HepG2 (cell line): ENCODE measurements around the gene PLEKHG2. TPM values are rescaled to one million over a fixed set of nuclear protein-coding genes. Genes with fewer than 3 reads are reported as not detected.

Source experiments
- ATAC-seq: fragments of 200-7000 bp; cut with Tn5 transposase; 3 replicates; pipeline ENCODE4 v1.9.1; 2020; ENCODE audit warnings: mild to moderate bottlenecking, moderate library complexity
- BruUV-seq: library from RNA; stranded (reverse); fragments of 400-500 nt; replicated peaks from 2 replicates; lab custom pipeline; 2021; lab: Mats Ljungman, UMichigan
- CTCF ChIA-PET: fragments of 300-600 bp; formaldehyde crosslinking; extraction: SDS; loops from one replicate; lab custom pipeline; 2021; ENCODE audit warnings: low total read pairs, inconsistent platforms, low intra/inter-chr PET ratio; lab: Yijun Ruan, JAX
- POLR2A ChIA-PET: fragments of 350-600 bp; sonication (Branson Sonifier 250); formaldehyde crosslinking; loops from one replicate; lab custom pipeline; 2020; ENCODE audit warnings: antibody characterized with exemption, inconsistent platforms; lab: Yijun Ruan, JAX
- DNase-seq: peaks from one replicate; pipeline ENCODE4 v3.0.0-alpha.2; 2015; ENCODE audit warnings: low spot score
- FAIRE-seq: peaks from 3 replicates; lab custom pipeline; 2011; peaks lifted over from hg19 to GRCh38; lab: Jason Lieb, UNC
- H2AFZ ChIP-seq: one replicate; pipeline ENCODE4 v1.6.1; 2011; ENCODE audit warnings: low read length, inconsistent platforms
- H3K27ac ChIP-seq: fragments of 300-600 bp; 3 replicates; pipeline ENCODE4 v1.8.0; 2011; ENCODE audit warnings: mixed run types, mild to moderate bottlenecking, mixed read lengths, low read length, inconsistent platforms; ENCODE audit not compliant: insufficient read depth; ENCODE audit errors: extremely low read length
- H3K27me3 ChIP-seq, 2 experiments: fragments of 200-600 bp in 1 of 2; 2 replicates in 1 of 2; 3 replicates in 1 of 2; pipeline versions ENCODE4 v1.6.0 to v1.8.0; 2011; ENCODE audit warnings: low read length in 2 of 2, mild to moderate bottlenecking in 2 of 2, moderate library complexity in 2 of 2, inconsistent platforms in 1 of 2; ENCODE audit not compliant: insufficient read depth in 2 of 2, control insufficient read depth in 1 of 2
- H3K36me3 ChIP-seq, 2 experiments: fragments of 200-600 bp in 1 of 2; replicated peaks in 1 of 2; 2 replicates in 1 of 2; 3 replicates in 1 of 2; pipeline versions ENCODE4 v1.5.1 to v1.8.0; 2011; ENCODE audit warnings: low read length in 2 of 2, inconsistent platforms in 1 of 2; ENCODE audit not compliant: insufficient read depth in 2 of 2, control insufficient read depth in 1 of 2
- H3K4me1 ChIP-seq: 2 replicates; pipeline ENCODE4 v1.5.1; 2012; ENCODE audit warnings: low read length, inconsistent platforms; ENCODE audit not compliant: insufficient read depth
- H3K4me2 ChIP-seq: 2 replicates; pipeline ENCODE4 v1.6.0; 2011; ENCODE audit warnings: low read depth, low read length, inconsistent platforms
- H3K4me3 ChIP-seq, 3 experiments: fragments of 200-600 bp in 1 of 3; sonication (generic), shearing (Covaris generic) in 1 of 3; replicated peaks in 1 of 3; 2 replicates each; pipeline ENCODE4 v1.5.1; 2011 to 2016; ENCODE audit warnings: low read length in 3 of 3, inconsistent platforms in 2 of 3, low read depth in 2 of 3, mild to moderate bottlenecking in 2 of 3, control low read depth in 1 of 3, mixed read lengths in 1 of 3; ENCODE audit not compliant: insufficient read depth in 1 of 3
- H3K79me2 ChIP-seq: one replicate; pipeline ENCODE4 v1.6.1; 2011; ENCODE audit warnings: low read length, inconsistent platforms; ENCODE audit not compliant: insufficient read depth
- H3K9ac ChIP-seq: 2 replicates; pipeline ENCODE4 v1.6.0; 2011; ENCODE audit warnings: mild to moderate bottlenecking, low read depth, low read length, inconsistent platforms; ENCODE audit not compliant: insufficient read depth
- H3K9me3 ChIP-seq: 2 replicates; pipeline ENCODE4 v1.5.1; 2012; ENCODE audit warnings: mild to moderate bottlenecking, low read length
- H4K20me1 ChIP-seq: 2 replicates; pipeline ENCODE4 v1.6.0; 2011; ENCODE audit warnings: inconsistent platforms, mild to moderate bottlenecking, low read length, moderate library complexity; ENCODE audit not compliant: insufficient read depth
- HCFC1 ChIP-seq: fragments of 150-350 bp; IDR thresholded peaks from 2 replicates; pipeline ENCODE4 v1.6.1; 2014; ENCODE audit warnings: low read depth, low read length
- SAP130 ChIP-seq: IDR thresholded peaks from 2 replicates; pipeline ENCODE4 v1.6.1; 2016; ENCODE audit warnings: low read depth
- TCF7L2 ChIP-seq: IDR thresholded peaks from 2 replicates; pipeline ENCODE4 v1.6.1; 2011; ENCODE audit warnings: mild to moderate bottlenecking, low read depth, low read length, moderate library complexity
- TEAD3 ChIP-seq: optimal IDR thresholded peaks from 2 replicates; pipeline ENCODE3; 2016; ENCODE audit warnings: borderline replicate concordance
- ZNF3 ChIP-seq: IDR thresholded peaks from 2 replicates; pipeline ENCODE4 v1.7.0; 2017; ENCODE audit warnings: inconsistent platforms
- ZNF343 ChIP-seq: sonication (generic); formaldehyde crosslinking; IDR thresholded peaks from 2 replicates; pipeline ENCODE4 v1.4.0; 2020; ENCODE audit warnings: mild to moderate bottlenecking, missing genetic modification reagents
- ZNF446 ChIP-seq: sonication (generic); formaldehyde crosslinking; IDR thresholded peaks from 2 replicates; pipeline ENCODE4 v1.5.0; 2020; ENCODE audit warnings: mild to moderate bottlenecking, missing genetic modification reagents
- ZNF709 ChIP-seq: sonication (generic); formaldehyde crosslinking; IDR thresholded peaks from 2 replicates; pipeline ENCODE4 v1.5.0; 2020; ENCODE audit warnings: mild to moderate bottlenecking, missing genetic modification reagents
- WGBS: methylation state at CpG from one replicate; pipeline ENCODE4 v1.1.6; 2017; ENCODE audit warnings: low lambda C conversion rate; 5-methylcytosine and 5-hydroxymethylcytosine counted together
- in situ Hi-C: cut with HindIII; loops from 2 replicates; pipeline ENCODE4 v1.10.0; 2017; ENCODE audit warnings: low pct_unique_long_range_greater_than_20kb; ENCODE audit not compliant: extremely low pct_ligation_motif_present
- intact Hi-C: fragments of 100-400 bp; cut with micrococcal nuclease; formaldehyde crosslinking; loops from one replicate; pipeline ENCODE4 v1.10.0; 2022; ENCODE audit not compliant: unreplicated experiment
- polyA plus RNA-seq, 8 experiments: library from polyadenylated mRNA; depleted of rRNA in 3 of 8; stranded (reverse) in 7 of 8; unstranded in 1 of 8; fragments of >200 nt; fragmentation: Illumina TruSeq in 4 of 8; extraction: Trizol in 4 of 8; gene quantifications; 2 replicates each; pipeline versions ENCODE4 v1.2.1 to v1.2.3, GENCODE V29; 2011 to 2016; ENCODE audit warnings: low read depth in 4 of 8, missing spikeins in 1 of 8, mixed read lengths in 1 of 8; ENCODE audit not compliant: insufficient read depth in 1 of 8
- total RNA-seq, 5 experiments: library from RNA; depleted of rRNA; stranded (reverse); fragments of >200 nt; fragmentation: Illumina TruSeq; extraction: Trizol; gene quantifications; 2 replicates each; pipeline ENCODE4 v1.2.3, GENCODE V29; 2016; ENCODE audit warnings: low read depth in 1 of 5
- TF ChIP-seq, protein P1 (sequence below): sonication (generic); formaldehyde crosslinking; IDR thresholded peaks from 2 replicates; pipeline ENCODE4 v1.5.1; 2020; ENCODE audit warnings: mild to moderate bottlenecking, missing genetic modification reagents, moderate library complexity
- TF ChIP-seq, protein P2 (sequence below), 2 experiments: fragments of 450-650 bp in 1 of 2; sonication (generic) in 1 of 2; formaldehyde crosslinking in 1 of 2; IDR thresholded peaks; 2 replicates each; pipeline versions ENCODE4 v1.6.1 to v1.8.0; 2016 to 2022; ENCODE audit warnings: antibody characterized with exemption in 1 of 2, mild to moderate bottlenecking in 1 of 2, missing genetic modification reagents in 1 of 2
- TF ChIP-seq, protein P3 (sequence below): sonication (generic); formaldehyde crosslinking; IDR thresholded peaks from 2 replicates; pipeline ENCODE4 v1.8.1; 2023; ENCODE audit warnings: mild to moderate bottlenecking, missing genetic modification reagents, borderline replicate concordance

PLEKHG2 gene
- total and polyA plus RNA-seq, 2 of the 13 experiments (the other 11 are each of a cell fraction or from before 2014, with no cell fraction given), result 3.6 to 6.8 TPM

DNA sequence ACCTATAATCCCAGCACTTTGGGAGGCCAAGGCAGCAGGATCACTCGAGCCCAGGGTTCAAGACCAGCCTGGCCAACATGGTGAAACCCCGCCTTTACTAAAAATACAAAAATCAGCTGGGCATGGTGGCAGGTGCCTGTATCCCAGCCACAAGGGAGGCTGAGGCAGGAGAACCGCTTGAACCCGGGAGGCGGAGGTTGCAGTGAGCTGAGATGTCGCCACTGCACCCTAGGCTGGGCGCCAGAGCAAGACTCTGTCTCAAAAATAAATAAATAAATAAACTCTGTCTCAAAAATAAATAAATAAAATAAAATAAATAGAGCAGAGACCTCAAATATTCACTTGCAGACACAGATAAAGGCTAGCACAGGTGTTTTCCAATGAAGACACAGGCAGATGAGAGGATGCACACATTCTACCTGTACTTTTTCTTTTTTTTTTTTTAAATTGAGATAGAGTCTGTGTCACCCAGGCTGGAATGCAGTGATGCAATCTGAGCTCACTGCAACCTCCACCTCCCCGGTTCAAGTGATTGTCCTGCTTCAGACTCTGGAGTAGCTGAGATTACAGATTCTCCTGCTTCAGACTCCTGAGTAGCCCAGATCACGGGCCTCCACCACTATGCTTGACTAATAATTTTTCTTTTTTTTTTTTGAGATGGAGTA, 25.9 kb downstream of the PLEKHG2 start (continued):
- peak; percentile 36; the same call in 1 of the 2 replicates for TF ChIP-seq SAP130 (CRISPR knock-in tag)
- peak; percentile 94 for TF ChIP-seq TEAD3 (CRISPR knock-in tag)

DNA sequence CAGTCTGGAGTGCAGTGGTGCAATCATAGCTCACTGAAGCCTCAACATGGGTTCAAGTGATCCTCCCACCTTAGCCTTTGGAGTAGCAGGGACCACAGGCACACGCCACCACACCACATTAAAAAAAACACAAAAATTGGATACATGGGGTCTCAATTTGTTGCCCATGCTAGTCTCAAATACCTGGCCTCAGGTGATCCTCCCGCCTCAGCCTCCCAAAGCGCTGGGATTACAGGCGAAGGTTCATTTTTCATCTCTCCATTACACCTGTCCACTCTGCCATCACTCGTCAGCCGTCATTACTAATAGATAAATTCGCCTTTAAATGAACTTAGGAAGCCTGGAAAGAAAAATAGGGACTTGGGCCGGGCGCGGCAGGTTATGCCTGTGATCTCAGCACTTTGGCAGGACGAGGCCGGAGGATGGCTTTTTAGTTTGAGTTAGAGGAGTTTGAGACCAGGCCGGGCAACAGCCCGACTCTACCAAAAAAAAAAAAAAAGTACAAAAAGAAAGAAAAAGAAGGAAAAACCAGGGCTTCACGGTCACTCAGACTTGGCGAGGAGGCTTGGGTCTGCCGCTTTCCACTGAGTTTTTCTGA, 32.2 kb downstream of the PLEKHG2 start:
- FAIRE-seq, result no peak
- DNase-seq, result no peak
- Histone ChIP-seq H3K36me3 (peaks cover 3 to 12% of the 10 kb centered on the region in 2 experiments; a peak in 3 of 5 replicates), H3K9me3 (no peaks in the 10 kb centered on the region), H3K27me3 (peaks cover 0 to 3% of the 10 kb centered on the region in 2 experiments; a peak in 2 of 5 replicates), H4K20me1 (0 out of 2 replicates have a peak, but pooled peaks cover 3% of the 10 kb centered on the region), H3K4me2 (peak overlapping the region; percentile 85), H3K4me3 (peak overlapping the region; percentile 81 to 98 (median 94)), H3K4me1 (peaks cover 47% of the 10 kb centered on the region), H2AFZ (no peak overlapping the region), H3K79me2 (peaks cover 51% of the 10 kb centered on the region), H3K27ac (peak overlapping the region; percentile 91), H3K9ac (peak overlapping the region; percentile 93)
- WGBS, result under 1% methylated on average over 17 of the region's 17 CpGs
- POLR2A ChIA-PET, result interaction anchor here (0.6 to 2.8 kb wide), 11 partner anchors 9 to 88 kb away, joined by 3 to 78 read pairs (median 5); partner anchors contain the start of genes EID2B and RPS16
- no peak for ATAC-seq
- CTCF ChIA-PET, result no interaction called here
- BruUV-seq, result TSS peak; percentile 97
- intact Hi-C loops (no loop called here), in situ Hi-C loops (no loop called here)
- TF ChIP-seq, protein P1, sequence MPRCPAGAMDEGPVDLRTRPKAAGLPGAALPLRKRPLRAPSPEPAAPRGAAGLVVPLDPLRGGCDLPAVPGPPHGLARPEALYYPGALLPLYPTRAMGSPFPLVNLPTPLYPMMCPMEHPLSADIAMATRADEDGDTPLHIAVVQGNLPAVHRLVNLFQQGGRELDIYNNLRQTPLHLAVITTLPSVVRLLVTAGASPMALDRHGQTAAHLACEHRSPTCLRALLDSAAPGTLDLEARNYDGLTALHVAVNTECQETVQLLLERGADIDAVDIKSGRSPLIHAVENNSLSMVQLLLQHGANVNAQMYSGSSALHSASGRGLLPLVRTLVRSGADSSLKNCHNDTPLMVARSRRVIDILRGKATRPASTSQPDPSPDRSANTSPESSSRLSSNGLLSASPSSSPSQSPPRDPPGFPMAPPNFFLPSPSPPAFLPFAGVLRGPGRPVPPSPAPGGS (CRISPR knock-in tag), result no peak
- TF ChIP-seq, protein P2, sequence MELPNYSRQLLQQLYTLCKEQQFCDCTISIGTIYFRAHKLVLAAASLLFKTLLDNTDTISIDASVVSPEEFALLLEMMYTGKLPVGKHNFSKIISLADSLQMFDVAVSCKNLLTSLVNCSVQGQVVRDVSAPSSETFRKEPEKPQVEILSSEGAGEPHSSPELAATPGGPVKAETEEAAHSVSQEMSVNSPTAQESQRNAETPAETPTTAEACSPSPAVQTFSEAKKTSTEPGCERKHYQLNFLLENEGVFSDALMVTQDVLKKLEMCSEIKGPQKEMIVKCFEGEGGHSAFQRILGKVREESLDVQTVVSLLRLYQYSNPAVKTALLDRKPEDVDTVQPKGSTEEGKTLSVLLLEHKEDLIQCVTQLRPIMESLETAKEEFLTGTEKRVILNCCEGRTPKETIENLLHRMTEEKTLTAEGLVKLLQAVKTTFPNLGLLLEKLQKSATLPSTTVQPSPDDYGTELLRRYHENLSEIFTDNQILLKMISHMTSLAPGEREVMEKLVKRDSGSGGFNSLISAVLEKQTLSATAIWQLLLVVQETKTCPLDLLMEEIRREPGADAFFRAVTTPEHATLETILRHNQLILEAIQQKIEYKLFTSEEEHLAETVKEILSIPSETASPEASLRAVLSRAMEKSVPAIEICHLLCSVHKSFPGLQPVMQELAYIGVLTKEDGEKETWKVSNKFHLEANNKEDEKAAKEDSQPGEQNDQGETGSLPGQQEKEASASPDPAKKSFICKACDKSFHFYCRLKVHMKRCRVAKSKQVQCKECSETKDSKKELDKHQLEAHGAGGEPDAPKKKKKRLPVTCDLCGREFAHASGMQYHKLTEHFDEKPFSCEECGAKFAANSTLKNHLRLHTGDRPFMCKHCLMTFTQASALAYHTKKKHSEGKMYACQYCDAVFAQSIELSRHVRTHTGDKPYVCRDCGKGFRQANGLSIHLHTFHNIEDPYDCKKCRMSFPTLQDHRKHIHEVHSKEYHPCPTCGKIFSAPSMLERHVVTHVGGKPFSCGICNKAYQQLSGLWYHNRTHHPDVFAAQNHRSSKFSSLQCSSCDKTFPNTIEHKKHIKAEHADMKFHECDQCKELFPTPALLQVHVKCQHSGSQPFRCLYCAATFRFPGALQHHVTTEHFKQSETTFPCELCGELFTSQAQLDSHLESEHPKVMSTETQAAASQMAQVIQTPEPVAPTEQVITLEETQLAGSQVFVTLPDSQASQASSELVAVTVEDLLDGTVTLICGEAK (IDR thresholded peaks at IDR 0.05), result no peak
- TF ChIP-seq, protein P2 (CRISPR knock-in tag; IDR thresholded peaks at IDR 0.05), result 0 out of 2 replicates have a peak, but pooled peaks have one; percentile 2
- TF ChIP-seq ZNF3 (CRISPR knock-in tag) (0 out of 2 replicates have a peak, but pooled peaks have one; percentile 24), ZNF446 (CRISPR knock-in tag) (no peak), HCFC1 (no peak), ZNF343 (no peak), TCF7L2 (no peak), ZNF709 (CRISPR knock-in tag) (no peak)
- TF ChIP-seq, protein P3, sequence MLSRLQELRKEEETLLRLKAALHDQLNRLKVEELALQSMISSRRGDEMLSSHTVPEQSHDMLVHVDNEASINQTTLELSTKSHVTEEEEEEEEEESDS (CRISPR knock-in tag), result no peak
